Measurements from ENCODE around the gene GULP1. TPM values are rescaled to one million over a fixed set of nuclear protein-coding genes. Genes with fewer than 3 reads are reported as not detected.
A peak's percentile ranks its signal among the peaks of the same experiment; 100 is the strongest.

Gene GULP1
- polyA plus RNA-seq, 1 donor from 2014 or later, result 10.2 TPM

GRCh38 chr2:188512456-188512855 lies 220.8 kb downstream of the GULP1 start (continued):
- TF ChIP-seq EZH2 (IDR thresholded peaks at IDR 0.05; ENCODE audit: borderline replicate concordance, insufficient read depth, low read length, poor library complexity, severe bottlenecking) (no peak), POLR2AphosphoS5 (IDR thresholded peaks at IDR 0.05) (no peak)

- no peak overlapping the region for H3K4me2 ChIP-seq (ENCODE audit: low read length)
- no peak overlapping the region for H3K4me3 ChIP-seq (ENCODE audit: low read length)
- no peak overlapping the region for H2AFZ ChIP-seq (ENCODE audit: low read depth, low read length)
- no peak overlapping the region for H3K27ac ChIP-seq (ENCODE audit: low read length)
- no peaks in the 10 kb centered on the region for H3K9me3 ChIP-seq (ENCODE audit: low read length)
- H3K9me2 ChIP-seq (ENCODE audit: insufficient read depth, low read length), result no peaks in the 10 kb centered on the region
- no peaks in the 10 kb centered on the region for H3K79me2 ChIP-seq (replicated peaks; ENCODE audit: insufficient read depth, low read length)
- H3F3A ChIP-seq (ENCODE audit: insufficient read depth, low read length, poor library complexity, severe bottlenecking), result no peaks in the 10 kb centered on the region
- TF ChIP-seq EZH2 (IDR thresholded peaks at IDR 0.05; ENCODE audit: borderline replicate concordance, insufficient read depth, low read length, poor library complexity, severe bottlenecking), result no peak
- TF ChIP-seq POLR2AphosphoS5 (IDR thresholded peaks at IDR 0.05), result no peak
- no peak for TF ChIP-seq CTCF (IDR thresholded peaks at IDR 0.05; ENCODE audit: poor library complexity, severe bottlenecking)
- no peak for TF ChIP-seq RAD21 (conservative IDR thresholded peaks at IDR 0.05)
- TF ChIP-seq SMC3 (conservative IDR thresholded peaks at IDR 0.05; ENCODE audit: poor library complexity), result no peak
- TF ChIP-seq TAF1 (IDR thresholded peaks at IDR 0.05; ENCODE audit: low read depth), result no peak
- TF ChIP-seq MXI1 (conservative IDR thresholded peaks at IDR 0.05; ENCODE audit: poor library complexity, severe bottlenecking), result no peak
- TF ChIP-seq REST (IDR thresholded peaks at IDR 0.05; ENCODE audit: borderline replicate concordance), result no peak
- TF ChIP-seq EP300 (conservative IDR thresholded peaks at IDR 0.05; ENCODE audit: poor library complexity, severe bottlenecking), result no peak
- H3K36me3 ChIP-seq (ENCODE audit: insufficient read depth, low read length), result no peaks in the 10 kb centered on the region
- no peaks in the 10 kb centered on the region for H3K27me3 ChIP-seq (ENCODE audit: insufficient read depth, low read depth, low read length)
- H4K20me1 ChIP-seq (ENCODE audit: insufficient read depth), result no peaks in the 10 kb centered on the region
- H3K9ac ChIP-seq (ENCODE audit: low read length), result no peak overlapping the region
Observed at GRCh38 chr2:188515918-188516317, 224.2 kb downstream of the GULP1 start.

- Histone ChIP-seq H3K27ac (ENCODE audit: low read length) (no peak overlapping the region), H3K9me3 (ENCODE audit: low read length) (no peaks in the 10 kb centered on the region), H3K9me2 (ENCODE audit: insufficient read depth, low read length) (no peaks in the 10 kb centered on the region), H3K4me2 (ENCODE audit: low read length) (peak overlapping the region; percentile 23), H3K9ac (ENCODE audit: low read length) (no peak overlapping the region), H2AFZ (ENCODE audit: low read depth, low read length) (no peak overlapping the region), H3K79me2 (replicated peaks; ENCODE audit: insufficient read depth, low read length) (no peaks in the 10 kb centered on the region), H3K27me3 (ENCODE audit: insufficient read depth, low read depth, low read length) (no peaks in the 10 kb centered on the region), H3F3A (ENCODE audit: insufficient read depth, low read length, poor library complexity, severe bottlenecking) (no peaks in the 10 kb centered on the region), H3K36me3 (ENCODE audit: insufficient read depth, low read length) (no peaks in the 10 kb centered on the region), H3K4me3 (ENCODE audit: low read length) (peak overlapping the region; percentile 33), H4K20me1 (ENCODE audit: insufficient read depth) (no peaks in the 10 kb centered on the region)
- TF ChIP-seq POLR2AphosphoS5 (IDR thresholded peaks at IDR 0.05), result peak; percentile 66
- TF ChIP-seq EZH2 (IDR thresholded peaks at IDR 0.05; ENCODE audit: borderline replicate concordance, insufficient read depth, low read length, poor library complexity, severe bottlenecking), result no peak
- peak; percentile 81 for TF ChIP-seq EP300 (conservative IDR thresholded peaks at IDR 0.05; ENCODE audit: poor library complexity, severe bottlenecking)
Observed at GRCh38 chr2:188517549-188518215, 226.0 kb downstream of the GULP1 start.

Measured in neural cell (in vitro differentiated cells).